HG03469 (cell line): ENCODE measurements around the gene NLRP12.
"Not testable (repeated sequence)": the region's sequence is repeated elsewhere in the genome, so short reads cannot be mapped to it uniquely, and the experiment has no call there.

Experiments used
- ATAC-seq: cut with Tn5 transposase; IDR thresholded peaks from one replicate; pipeline ENCODE4 v1.9.1; 2021; ENCODE audit warnings: mild to moderate bottlenecking, moderate library complexity, moderate number of reproducible peaks; ENCODE audit not compliant: unreplicated experiment

NLRP12 gene

GRCh38 chr19:53781332-53781731 is 42.8 kb downstream of the NLRP12 start:
- not testable (repeated sequence) for ATAC-seq

GRCh38 chr19:53780506-53780905 is 43.6 kb downstream of the NLRP12 start:
- ATAC-seq: no peak

DNA sequence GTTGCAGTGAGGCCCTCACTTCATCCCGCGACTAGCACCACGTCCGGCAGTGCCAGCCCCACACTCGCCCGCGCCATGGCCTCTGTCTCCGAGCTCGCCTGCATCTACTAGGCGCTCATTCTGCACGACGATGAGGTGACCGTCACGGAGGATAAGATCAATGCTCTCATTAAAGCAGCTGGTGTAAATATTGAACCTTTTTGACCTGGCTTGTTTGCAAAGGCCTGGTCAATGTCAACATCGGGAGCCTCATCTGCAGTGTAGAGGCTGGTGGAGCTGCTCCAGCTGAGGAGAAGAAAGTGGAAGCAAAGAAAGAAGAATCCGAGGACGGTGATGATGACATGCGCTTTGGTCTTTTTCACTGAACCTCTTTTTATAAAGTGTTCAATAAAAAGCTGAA is 48.6 kb downstream of the NLRP12 start:
- no peak for ATAC-seq

DNA sequence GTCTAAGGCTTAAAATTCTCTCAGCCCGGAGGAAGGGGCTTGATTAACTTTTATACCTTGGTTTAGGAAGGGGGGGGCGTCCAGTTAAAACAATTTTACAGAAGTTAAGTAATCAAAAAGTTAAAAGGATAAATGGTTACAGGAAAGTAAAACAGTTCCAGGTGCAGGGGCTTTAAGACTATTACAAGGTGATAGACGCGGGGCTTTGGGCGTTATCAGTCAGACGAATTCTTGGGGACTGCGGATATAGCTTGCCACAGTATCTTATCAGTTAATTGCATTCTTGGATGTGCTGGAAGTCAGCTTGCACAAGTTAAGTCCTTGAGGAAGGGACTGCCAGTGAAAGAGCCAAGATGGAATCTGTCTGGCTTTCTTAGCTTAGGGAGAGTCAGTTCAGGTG is 49.6 kb downstream of the NLRP12 start:
- not testable (repeated sequence) for ATAC-seq

DNA sequence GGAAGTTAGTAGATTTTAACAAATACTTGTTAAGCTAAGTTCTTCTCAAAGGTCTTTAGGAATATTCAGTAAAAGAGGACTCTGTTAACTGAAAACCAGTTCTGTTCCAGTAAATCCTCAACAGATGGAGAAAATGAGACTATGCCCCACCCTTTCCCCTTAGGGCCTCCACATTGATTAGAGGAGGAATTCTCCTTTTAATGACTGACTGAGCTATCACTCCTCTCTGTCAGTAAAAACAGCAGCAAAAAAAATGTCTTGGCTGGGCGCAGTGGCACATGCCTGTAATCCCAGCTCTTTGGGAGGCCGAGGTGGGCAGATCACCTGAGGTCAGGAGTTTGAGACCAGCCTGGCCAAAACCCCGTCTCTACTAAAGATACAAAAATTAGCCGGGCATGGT is 50.1 kb downstream of the NLRP12 start:
- ATAC-seq: no peak

- ATAC-seq: no peak
Observed at GRCh38 chr19:53772943-53773342, 51.2 kb downstream of the NLRP12 start.

- no peak for ATAC-seq
Observed at GRCh38 chr19:53771144-53771543, 53.0 kb downstream of the NLRP12 start.

DNA sequence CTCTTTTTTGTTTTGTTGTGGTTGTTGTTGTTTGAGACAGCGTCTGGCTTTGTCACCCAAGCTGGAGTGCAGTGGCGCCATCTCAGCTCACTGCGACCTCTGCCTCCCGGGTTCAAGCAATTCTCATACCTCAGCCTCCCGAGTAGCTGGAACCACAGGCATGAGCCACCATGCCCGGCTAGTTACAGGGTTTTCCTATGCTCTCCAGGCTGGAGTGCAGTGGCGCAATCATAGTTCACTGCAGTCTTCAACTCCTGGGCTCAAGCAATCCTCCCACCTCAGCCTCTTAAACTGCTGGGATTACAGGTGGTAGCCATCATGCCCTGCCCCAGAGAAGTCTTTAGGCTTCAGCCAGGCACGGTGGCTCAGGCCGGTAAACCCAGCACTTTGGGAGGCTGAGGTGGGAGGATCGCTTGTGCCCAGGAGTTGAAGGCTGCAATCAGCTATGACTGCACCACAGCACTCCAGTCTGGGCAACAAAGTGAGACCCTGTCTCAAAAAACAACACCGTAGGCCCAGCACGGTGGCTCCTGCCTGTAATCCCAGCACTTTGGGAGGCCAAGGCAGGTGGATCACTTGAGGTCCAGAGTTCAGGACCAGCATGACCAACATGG is 54.3 kb downstream of the NLRP12 start:
- not testable (repeated sequence) for ATAC-seq

- ATAC-seq: no peak
Observed at GRCh38 chr19:53768401-53768800, 55.7 kb downstream of the NLRP12 start.

GRCh38 chr19:53758991-53759390 is 65.1 kb downstream of the NLRP12 start:
- not testable (repeated sequence) for ATAC-seq
